Stimulated activated CD8-positive, alpha-beta memory T cell treated with anti-CD3 and anti-CD28 coated beads, Interleukin-12 subunit alpha, Interleukin-12 subunit beta, amount 100 ng/mL, for 4 hours (primary cell): Measurements from ENCODE around the gene PHGDH.
"Not testable (repeated sequence)": the region's sequence is repeated elsewhere in the genome, so short reads cannot be mapped to it uniquely, and the experiment has no call there.

Source experiments
- DNase-seq: peaks from one replicate; pipeline ENCODE4 v3.0.0-alpha.2; 2020; ENCODE audit warnings: low read depth

Gene PHGDH

DNA sequence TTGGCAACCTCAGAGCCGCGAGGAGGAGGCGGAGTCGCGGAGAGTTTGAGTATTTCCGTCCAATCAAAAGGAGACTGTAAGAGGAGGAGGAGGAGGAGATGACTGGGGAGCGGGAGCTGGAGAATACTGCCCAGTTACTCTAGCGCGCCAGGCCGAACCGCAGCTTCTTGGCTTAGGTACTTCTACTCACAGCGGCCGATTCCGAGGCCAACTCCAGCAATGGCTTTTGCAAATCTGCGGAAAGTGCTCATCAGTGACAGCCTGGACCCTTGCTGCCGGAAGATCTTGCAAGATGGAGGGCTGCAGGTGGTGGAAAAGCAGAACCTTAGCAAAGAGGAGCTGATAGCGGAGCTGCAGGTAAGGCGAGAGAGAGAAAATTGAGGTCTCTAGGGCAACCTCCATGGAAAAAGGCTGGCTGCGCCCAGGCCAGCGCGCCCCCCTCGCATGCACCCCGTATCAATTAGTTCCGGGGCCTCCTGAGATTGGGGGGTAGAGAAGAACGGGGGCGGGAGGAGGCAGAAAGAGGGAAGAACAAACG, at the start of gene PHGDH:
PHGDH (plus strand) TSS at position 131 of the 538 bp plus-strand sequence; CDS start at position 220, 89 bp downstream.
- DNase-seq = peak; percentile 20

- no peak for DNase-seq
These were observed 49.7 kb upstream of the PHGDH start for GRCh38 chr1:119662034-119662437.

GRCh38 chr1:119664067-119664466, 47.7 kb upstream of the PHGDH start:
- DNase-seq = no peak

DNA sequence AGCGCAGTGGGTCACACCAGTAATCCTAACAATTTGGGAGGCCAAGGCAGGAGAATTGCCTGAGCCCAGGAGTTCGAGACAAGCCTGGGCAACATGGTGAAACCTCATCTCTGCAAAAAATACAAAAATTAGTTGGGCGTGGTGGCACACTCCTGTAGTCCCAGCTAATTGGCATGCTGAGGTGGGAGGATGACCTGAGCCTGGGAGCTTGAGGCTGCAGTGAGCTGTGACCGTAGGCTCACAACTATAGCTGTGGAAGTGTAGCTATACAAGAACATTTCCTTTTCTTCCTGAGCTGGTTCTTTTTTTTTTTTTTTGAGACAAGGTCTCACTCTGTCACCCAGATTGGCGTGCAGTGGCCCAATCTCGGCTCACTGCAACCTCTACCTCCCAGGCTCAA, 44.6 kb upstream of the PHGDH start:
- no peak for DNase-seq

- no peak for DNase-seq
These were observed 40.8 kb upstream of the PHGDH start for GRCh38 chr1:119670898-119671297.

DNA sequence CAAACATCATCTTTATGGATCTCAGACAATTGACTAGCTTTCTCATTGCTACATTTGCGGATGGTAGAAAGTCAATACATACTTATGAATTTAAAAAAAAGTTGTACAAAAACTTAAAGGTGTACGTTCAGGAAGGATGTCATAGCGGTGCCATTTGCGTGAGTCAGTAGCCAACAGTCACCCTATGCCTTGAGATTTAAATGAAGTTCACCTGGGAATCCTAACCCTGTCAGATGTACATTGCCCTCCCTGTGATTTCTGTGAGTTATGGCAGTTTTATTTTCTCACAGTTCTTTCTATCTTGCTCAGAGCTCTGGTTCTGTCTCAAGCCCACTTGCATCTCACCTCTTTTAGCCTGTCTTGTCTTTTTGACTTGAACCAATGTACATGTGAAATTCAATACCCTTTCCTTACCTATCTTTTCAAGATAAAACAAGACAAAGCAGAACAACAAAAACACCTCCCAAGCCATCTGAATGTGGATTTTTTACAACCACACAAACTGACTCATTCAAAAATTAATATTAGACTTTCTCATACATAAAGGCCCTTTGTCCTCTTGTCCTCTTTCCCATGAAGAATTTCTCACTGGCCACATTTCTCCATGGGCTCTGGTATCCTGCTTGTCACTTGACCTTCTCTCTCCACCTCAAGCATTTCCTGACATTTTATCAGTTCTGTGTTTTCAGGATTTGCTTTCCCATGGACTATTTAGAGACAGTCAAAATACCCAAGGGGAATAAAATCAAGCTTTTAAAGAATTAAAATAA, 38.4 kb upstream of the PHGDH start:
- no peak for DNase-seq

- no peak for DNase-seq
These were observed 37.6 kb upstream of the PHGDH start for GRCh38 chr1:119674111-119674526.

- DNase-seq = no peak
These were observed 36.9 kb upstream of the PHGDH start for GRCh38 chr1:119674835-119675289.

- peak; percentile 3 for DNase-seq
These were observed 36.1 kb upstream of the PHGDH start for GRCh38 chr1:119675349-119676345.

DNA sequence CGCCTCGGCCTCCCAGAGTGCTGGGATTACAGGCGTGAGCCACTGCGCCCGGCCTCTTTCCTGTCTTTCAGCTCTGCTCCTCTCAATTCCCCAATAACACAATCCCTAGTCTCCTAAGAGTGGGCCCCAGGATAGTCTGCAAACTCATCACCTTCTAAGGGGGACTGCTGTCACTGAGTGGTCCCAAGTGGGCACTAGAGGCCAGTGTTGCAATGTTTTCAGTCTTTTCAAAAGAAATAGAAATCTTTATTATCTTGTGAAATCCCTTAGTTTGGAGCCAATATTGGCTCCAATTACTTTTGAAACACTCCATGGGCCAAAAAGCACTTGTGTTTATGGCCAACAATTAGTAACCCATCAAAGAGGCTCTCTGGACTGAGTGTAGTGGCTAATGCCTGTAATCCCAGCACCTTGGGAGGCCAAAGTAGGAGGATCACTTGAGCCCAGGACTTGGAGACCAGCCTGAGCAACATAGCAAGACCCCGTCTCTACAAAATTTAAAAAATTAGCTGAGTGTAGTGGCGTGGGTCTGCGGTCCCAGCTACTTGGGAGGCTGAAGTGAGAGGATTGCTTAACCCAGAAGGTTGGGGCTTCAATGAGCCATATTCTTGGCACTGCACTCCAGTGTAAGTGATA, 35.0 kb upstream of the PHGDH start:
- no peak for DNase-seq

DNA sequence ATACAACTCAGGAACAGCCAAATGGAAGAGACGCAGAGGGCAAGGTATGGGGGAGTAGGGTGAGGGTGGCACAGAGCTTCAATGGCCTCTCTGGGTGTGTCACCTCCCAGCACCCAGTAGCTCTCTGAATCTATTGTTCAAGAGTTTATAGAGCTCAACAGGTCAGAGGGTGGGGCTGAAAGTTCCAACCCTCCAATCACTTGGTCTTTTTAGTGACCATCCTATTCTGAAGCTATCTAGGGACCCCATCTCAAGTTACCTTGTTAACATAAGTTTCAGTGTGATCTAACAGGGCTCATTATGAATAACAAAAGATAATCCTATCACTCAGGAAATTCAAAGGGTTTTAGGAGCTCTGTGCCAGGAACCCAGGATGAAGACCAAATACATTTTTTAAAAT, 32.5 kb upstream of the PHGDH start:
- DNase-seq = no peak

GRCh38 chr1:119680193-119680592, 31.5 kb upstream of the PHGDH start:
- no peak for DNase-seq

GRCh38 chr1:119680723-119681122, 31.0 kb upstream of the PHGDH start:
- no peak for DNase-seq

DNA sequence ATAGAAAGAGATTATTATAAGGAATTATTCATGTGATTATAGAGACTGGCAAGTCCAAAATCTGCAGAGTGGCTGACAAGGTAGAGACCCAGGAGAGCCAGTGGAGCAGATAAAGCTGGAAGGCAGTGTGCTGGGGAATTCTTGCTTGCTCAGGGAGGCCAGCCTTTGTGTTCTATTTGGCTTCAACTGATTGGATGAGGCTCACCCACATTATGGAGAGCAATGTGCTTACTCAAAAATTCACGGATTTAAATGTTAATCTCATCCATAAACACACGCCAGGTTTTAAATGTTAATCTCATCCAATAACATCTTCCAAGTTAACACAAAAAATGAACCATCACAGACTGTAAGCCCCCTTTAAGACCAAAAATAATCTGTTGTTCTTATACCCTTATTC, 30.2 kb upstream of the PHGDH start:
- no peak for DNase-seq

DNA sequence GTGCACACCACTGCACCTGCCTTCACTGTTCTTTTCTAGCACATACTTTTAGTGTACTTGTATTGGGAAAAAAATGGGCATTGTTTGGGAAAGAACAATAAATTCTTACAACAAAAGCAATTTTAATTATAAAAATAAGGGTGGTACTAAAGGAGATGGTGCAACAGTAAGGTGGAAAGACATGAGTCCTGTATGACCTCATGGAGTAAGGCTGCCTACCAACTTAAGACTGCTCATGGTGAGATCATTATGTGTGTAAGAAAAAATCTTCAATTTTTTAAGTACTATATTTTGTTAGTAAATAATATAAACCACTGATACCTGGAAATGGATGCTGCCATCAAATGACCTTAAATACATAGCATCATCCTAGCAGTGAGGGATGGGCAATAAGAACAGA, 29.6 kb upstream of the PHGDH start:
- DNase-seq = no peak

- no peak for DNase-seq
These were observed 27.8 kb upstream of the PHGDH start for GRCh38 chr1:119683893-119684292.

DNA sequence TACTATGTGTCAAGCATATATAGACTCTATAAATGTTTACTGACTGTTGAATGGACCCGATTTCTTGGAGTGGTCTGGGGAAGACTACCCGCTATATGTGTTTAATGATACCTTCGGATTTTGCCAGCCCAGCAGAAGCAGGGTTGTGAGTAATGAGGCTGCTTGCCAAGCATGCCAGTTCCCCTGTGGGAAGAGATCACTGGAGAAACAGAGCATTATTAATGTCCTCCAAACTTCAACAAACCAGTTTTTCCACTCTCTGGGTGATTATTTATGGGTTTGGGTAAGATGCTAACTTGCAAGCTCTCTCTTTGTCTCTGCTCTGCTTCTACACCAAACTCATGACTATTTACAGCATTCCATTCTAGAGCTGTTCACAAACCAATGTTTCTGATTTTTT, 25.1 kb upstream of the PHGDH start:
- no peak for DNase-seq

DNA sequence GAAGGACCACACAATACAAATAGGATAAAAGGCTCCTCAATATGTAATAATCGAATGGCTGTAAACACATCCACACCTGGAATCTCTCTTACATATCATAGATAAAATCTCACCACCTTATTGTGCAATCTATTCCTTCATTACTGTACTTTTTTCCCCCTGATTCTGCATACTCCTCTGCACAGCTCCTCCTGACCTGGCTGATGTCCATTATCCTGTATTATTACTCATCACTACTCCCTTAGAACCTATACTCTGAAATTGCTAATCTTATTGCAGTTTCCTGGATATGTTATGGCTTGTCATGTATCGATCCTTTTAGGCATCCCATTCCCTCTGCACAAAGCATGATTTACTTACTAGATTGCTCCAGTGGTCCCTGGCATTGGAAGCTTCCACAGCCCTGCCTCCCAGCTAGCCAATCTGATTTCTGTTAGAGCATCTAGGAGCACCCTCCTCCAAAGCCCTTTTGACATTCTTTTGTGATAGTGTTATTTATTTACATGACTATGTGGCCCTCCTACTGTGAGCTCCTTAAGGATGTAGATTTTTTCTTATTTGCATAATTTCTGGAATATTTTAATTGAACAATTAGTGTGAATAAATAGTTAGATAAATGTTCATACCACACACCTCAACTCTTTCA, 24.2 kb upstream of the PHGDH start:
- no peak for DNase-seq

DNA sequence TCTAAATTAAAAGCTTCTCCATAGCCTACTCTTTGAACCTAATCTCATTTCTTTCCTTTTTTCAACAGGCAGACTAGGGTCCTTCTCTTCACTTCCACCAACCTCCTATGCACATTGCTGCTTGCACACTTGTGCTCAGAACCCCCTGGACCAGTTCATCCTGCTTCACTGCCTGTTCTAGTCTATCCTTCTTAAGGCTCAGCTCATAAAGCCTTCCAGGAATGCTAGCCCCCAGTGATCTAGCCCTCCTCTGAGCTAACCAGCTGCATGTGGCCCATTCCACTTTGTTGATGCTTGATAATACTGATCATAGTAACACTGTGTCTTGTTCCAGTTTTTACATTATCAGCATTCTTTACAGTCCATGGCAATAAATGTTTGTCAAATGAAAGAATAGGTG, 22.9 kb upstream of the PHGDH start:
- no peak for DNase-seq

DNA sequence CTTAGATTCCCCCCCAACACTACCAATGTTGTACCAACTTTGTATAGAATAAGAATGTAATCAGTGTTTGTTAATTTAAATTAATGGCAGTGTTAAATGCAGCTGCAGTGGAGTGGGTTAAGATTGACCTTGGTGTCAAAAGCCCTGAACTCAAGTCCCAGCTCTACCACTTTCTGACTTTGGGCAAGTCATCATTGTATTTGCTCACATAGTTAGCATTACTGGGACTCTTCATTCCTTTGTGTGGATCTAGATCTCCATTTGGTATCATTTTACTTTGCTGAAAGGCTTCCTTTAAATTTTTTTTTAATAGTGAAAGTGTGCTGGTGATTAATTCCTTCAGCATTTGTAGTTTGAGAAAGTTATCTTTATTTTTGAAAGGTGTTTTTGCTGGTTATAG, 22.2 kb upstream of the PHGDH start:
- DNase-seq = no peak

DNA sequence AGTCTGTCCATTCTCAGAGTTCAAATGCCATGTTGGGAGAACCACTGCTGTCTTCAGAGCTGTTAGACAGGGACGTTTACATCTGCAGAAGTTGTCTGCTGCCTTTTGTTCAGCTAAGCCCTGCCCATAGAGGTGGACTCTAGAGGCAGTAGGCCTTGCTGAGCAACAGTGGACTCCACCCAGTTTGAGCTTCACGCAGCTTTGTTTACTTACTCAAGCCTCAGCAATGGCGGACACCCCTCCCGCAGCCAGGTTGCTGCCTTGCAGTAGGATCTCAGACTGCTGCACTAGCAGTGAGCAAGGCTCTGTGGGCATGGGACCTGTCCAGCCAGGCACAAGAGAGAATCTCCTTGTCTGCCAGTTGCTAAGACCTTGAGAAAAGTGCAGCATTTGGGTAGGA, 14.9 kb upstream of the PHGDH start:
- DNase-seq = not testable (repeated sequence)

- no peak for DNase-seq
These were observed 14.1 kb upstream of the PHGDH start for GRCh38 chr1:119697598-119697997.
